Liver (tissue), 3 donors: ENCODE results near the gene STOX2.

ENCODE experiments used
- ATF3 ChIP-seq: IDR thresholded peaks from 2 replicates; pipeline ENCODE4 v1.6.1; 2016; ENCODE audit warnings: antibody characterized with exemption
- CTCF ChIP-seq: fragments of 150-350 bp; IDR thresholded peaks from 2 replicates; pipeline ENCODE4 v1.5.1; 2017; ENCODE audit warnings: improper control_type of control experiment, low read depth, low read length; ENCODE audit not compliant: missing input control
- EGR1 ChIP-seq, 2 donors: IDR thresholded peaks; 2 replicates each; pipeline ENCODE4 v1.6.1; 2016 to 2018; ENCODE audit warnings: antibody characterized with exemption in 2 of 2, low read depth in 2 of 2
- FOXA1 ChIP-seq: IDR thresholded peaks from 2 replicates; pipeline ENCODE4 v1.6.1; 2016; ENCODE audit warnings: antibody characterized with exemption
- GABPA ChIP-seq, 2 donors: IDR thresholded peaks in 1 of 2; conservative IDR thresholded peaks in 1 of 2; 2 replicates each; pipeline ENCODE4 v1.6.1; 2016; ENCODE audit warnings: antibody characterized with exemption in 2 of 2, mild to moderate bottlenecking in 1 of 2, moderate library complexity in 1 of 2
- JUND ChIP-seq, 2 donors: IDR thresholded peaks; 2 replicates each; pipeline ENCODE4 v1.6.1; 2016; ENCODE audit warnings: antibody characterized with exemption in 2 of 2
- MAX ChIP-seq: IDR thresholded peaks from 2 replicates; pipeline ENCODE4 v1.6.1; 2016; ENCODE audit warnings: antibody characterized with exemption
- RAD21 ChIP-seq, 2 donors: IDR thresholded peaks; 2 replicates each; pipeline ENCODE4 v1.6.1; 2016; ENCODE audit warnings: antibody characterized with exemption in 2 of 2, mild to moderate bottlenecking in 2 of 2
- REST ChIP-seq: IDR thresholded peaks from 2 replicates; pipeline ENCODE4 v1.6.1; 2016; ENCODE audit warnings: antibody characterized with exemption, mild to moderate bottlenecking
- SP1 ChIP-seq: IDR thresholded peaks from 2 replicates; pipeline ENCODE4 v1.6.1; 2018; ENCODE audit warnings: antibody characterized with exemption, mild to moderate bottlenecking
- TAF1 ChIP-seq: conservative IDR thresholded peaks from 2 replicates; pipeline ENCODE4 v1.6.1; 2016; ENCODE audit warnings: antibody characterized with exemption, mild to moderate bottlenecking
- YY1 ChIP-seq: IDR thresholded peaks from 2 replicates; pipeline ENCODE4 v1.6.1; 2016; ENCODE audit warnings: antibody characterized with exemption, mild to moderate bottlenecking
- donor health status: healthy.
- donor health status: healthy.

GRCh38 chr4:184022679-184023383, 117.7 kb downstream of the STOX2 start:
- no peak for TF ChIP-seq CTCF
- TF ChIP-seq EGR1 (IDR thresholded peaks at IDR 0.05; ENCODE audit: low read depth in 2 of 2) = no peak
- no peak for TF ChIP-seq GABPA (IDR thresholded peaks at IDR 0.05 in 1 of 2, conservative IDR thresholded peaks at IDR 0.05 in 1 of 2)
- no peak for TF ChIP-seq JUND (IDR thresholded peaks at IDR 0.05)
- no peak for TF ChIP-seq MAX
- TF ChIP-seq ATF3 = no peak
- no peak for TF ChIP-seq REST
- no peak for TF ChIP-seq SP1
- TF ChIP-seq YY1 = no peak
- TF ChIP-seq TAF1 = no peak
- TF ChIP-seq FOXA1 = no peak
- no peak for TF ChIP-seq RAD21 (IDR thresholded peaks at IDR 0.05)
